GM19397 (cell line): ENCODE results near the gene CLIP4.

Experiments
- ATAC-seq: cut with Tn5 transposase; IDR thresholded peaks from one replicate; pipeline ENCODE4 v1.9.1; 2021; ENCODE audit warnings: mild to moderate bottlenecking, moderate library complexity; ENCODE audit not compliant: unreplicated experiment

The CLIP4 gene

DNA sequence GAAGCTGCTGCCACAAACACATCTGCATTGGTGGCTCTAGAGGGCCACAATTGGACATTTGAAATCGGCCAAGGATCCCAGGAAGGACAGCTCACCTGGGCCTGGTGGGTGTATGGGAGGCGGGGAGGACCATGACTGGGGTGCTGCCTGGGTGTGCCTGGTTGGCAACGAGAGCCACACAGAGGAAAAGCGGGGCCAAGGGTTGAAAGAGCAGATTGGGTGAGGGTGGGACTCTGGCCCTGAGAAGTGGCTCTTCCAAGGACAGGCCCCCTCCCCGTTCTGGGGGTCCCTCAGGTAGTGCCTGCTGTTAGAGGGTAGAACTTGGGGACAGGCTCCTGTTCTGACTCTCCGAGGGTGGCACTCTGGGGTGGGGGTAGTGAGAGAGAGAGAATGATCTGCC, 102.9 kb downstream of the CLIP4 start:
- no peak for ATAC-seq

DNA sequence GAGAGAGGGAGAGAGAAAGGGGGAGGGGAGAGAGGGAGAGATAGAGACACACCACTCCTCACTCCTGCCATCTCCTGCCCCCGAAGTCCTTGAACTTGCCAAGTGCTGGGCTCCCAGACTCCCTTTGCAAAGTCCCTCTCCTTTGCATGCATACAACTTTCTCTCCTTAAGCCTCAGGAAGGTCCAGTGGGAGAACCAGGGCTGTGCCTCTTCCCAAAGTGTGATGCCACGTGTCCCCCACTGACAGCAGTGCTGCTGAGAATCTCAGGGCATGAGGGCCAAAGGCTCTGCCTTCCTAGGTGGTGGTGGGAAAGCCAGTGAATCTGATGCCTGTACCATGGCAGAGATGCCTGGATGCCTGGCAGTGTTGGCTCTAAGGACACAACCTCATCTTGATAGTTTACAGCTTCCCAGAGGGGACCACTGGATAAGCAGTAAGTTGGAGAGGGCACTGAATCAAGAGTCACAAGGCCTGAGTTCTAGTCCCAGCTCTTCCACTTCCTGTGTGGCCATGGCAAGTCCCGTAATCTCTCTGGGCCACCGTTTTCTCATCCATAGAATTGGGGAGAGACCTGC, 103.4 kb downstream of the CLIP4 start:
- no peak for ATAC-seq

DNA sequence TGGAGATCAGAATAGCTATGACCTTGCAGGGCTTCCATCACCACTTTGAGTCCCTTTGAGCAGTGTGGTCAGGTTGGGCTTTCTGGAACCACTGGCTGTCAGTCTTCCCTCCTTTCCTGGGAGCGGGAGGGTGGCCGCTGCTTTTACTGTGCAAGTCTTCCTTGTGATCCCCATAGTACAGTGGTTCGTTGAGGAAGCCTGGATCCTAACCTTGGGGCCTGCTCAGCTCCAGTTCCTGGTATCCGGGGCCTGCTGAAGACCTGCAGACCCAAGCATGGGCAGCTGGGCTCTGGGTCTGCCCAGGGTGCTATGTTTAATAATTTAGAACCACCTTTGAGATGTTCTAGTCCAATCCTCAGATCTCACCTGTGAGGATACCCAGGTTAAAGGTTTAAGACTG, 104.2 kb downstream of the CLIP4 start:
- no peak for ATAC-seq

DNA sequence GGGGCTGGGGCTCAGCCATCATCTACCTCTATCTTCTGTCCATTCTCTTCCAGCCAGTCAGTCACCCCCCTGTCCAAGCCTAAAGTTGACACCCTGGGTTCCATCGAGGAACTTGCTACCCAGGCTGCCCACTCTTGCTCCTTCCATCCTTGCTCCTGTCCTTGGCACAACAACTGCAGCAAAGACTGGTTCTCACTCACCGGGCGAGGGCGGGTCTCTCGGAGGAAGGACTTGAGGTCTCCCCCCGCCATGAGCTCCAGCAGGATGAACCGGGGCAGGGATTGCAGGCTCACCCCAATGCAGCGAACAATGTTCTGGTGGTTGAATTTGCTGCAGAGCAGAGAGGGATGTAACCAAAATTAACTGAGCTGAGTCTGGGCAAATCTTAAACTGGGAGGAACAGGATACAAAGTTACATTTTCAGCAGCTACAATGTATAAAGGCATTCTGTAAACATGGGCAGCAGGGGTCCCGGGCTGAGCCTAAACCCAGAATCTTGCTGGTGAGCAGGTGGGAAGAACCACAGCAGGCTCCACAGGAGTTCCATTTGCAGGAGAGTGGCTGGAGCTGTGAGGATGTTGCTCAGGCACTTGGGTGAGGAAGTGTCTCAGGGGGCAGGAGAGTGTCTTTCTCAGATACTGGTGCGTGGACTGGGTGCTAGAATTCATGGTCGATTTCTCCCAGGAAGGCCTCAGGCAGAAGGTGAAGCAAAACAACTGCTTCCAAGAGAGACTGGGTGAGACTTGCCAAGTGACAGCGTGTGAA, 105.5 kb downstream of the CLIP4 start:
- no peak for ATAC-seq

DNA sequence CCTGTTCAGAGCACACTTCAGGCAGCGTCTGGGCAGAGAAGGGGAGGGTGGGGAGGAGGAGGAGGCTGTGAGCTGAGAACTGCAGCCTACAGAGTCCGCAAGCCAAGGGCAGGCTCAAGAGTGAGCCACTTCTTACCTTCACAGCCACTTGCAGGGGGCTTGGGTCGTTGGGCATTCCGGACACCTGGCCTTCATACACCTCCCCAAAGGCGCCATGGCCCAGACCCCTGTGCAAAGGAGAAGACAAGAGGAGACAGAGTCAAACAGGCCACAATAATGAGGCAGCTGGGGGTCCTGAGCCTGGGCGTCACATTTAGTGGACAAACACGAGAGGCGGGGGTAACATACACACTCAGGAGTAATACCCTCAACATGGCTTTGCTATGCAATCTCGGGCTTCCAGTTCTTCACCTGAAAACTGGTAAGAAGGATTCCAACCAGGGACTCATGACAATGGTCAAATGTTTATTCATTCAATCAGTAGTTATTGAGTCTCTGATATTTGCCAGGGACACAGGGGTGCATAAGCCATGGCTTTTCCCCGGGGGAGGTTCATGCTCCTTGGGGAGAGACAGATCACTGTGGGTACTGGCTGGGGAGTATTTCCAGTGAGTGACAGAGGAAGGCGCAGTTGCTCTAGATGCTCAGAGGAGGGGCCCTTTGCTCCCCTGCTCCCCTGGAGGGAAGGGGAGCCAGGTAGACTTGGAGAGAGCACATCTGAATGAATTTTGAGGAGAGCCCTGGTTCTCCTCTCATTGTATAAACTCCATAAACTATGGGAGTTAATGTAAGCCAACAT, 107.4 kb downstream of the CLIP4 start:
- ATAC-seq = no peak

DNA sequence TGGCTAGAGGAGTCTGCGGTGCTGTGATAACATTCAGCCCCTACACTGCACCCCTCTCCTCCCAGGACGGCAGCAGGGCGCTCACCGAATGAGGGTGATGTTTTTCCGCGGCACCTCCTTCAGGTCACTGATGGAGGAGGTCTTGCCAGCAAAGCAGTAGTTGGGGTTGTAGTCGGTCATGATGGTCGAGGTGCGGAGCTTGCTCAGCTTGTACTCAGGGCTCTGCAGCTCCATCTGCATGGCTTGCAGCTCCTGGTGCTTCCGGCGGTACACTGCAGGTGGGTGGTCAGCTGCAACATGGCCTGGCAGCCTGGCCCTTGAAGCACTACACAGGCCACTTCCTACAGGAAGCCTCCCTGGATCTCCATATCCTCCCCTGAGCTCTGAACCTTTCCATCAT, 108.0 kb downstream of the CLIP4 start:
- no peak for ATAC-seq

DNA sequence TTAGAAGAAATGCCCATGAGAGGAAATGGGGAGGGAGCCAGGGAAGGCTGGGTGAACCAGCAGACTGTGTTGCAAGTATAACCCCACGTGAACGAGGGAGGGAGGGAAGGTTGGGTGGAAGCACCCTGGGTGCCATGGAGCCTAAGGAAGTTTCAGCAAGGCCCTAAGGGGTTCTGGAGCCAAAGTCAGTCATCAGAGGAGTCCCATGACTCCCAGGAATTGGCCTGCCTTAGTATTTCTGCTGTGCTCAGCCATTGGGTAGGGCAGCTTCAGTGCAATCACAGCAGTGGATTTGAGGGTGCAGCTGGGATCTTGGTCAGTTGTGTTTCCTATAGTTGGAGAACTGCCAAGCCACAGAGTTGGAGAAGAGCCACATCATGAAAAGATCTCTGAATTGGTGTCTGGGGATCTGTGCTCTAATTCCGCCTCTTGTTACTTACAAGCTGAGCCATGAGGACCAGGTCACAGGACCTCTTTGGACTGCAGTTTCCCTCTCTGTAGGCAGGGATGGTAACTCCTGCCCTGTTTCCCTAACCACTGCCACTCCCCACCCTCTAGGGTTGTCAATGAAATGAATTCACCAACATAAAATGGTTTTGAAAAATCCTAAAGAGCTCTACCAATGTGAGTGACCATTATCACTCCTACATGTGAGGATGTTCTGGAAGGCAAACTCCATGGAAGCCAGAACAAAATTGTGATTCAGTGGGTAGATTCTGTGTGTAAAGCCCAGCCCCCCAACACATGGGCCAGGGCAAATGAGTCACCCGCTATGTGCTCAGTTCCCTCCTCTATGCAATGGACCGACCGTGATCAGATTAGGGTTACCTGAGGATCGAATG, 108.9 kb downstream of the CLIP4 start:
- no peak for ATAC-seq

DNA sequence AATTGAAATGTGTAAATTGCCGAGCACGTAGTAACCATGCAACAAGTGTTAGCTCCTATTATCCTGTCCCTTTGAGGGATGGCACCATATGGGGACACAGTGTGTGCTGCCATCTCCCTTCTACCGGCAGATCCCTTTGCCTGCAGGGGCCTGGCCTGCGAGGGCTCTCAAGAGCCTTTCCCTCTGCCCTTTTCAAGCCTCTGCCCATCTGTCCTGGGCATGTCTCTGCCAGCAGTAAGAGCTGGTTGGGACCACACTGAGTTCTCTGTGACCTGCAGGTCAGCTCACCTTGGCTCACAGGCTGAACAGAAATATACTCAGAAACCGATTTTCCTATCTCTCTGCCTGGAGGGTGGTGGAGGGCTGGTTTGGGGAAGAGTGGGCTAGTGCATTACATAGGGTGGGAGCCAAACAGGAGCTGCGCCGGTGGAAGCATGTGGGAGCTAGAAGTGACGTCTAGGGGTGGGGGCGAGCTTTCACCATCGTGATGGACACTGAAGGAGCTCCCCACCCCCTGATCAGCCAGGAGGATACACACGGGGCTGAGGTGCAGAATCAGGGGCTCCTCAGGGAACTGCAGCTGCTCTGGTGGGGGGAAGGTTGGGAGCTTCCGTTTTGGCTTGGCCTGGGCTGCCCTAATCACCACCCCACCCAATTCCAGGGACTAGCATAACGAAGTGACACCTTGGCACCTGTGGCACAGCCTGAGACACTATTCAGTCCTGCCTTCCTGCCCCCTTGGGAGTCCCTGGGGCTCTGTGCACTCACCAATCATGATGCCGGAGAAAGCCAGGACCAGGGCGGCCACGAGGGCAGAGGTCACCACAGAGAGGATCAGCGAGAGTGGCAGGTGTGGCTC, 109.7 kb downstream of the CLIP4 start:
- ATAC-seq = no peak

DNA sequence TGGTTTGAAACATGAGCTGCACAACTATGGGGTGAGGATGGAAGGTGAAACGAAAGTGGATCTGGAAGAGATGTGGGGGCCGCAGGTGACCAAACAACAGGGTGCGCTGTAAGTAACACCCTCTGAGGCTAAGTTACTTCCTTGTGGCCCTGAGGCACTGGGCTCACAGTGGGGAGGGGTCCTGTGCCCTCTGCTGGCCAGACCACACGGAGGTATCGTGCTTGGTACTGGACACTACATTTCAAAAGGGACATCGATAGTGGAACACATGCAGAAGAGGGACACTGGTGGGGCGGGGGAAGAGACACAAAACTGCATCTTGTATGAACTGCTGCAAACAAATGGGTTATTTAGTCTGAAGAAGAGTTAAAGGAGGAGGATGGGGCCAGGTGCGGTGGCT, 110.6 kb downstream of the CLIP4 start:
- ATAC-seq = no peak

DNA sequence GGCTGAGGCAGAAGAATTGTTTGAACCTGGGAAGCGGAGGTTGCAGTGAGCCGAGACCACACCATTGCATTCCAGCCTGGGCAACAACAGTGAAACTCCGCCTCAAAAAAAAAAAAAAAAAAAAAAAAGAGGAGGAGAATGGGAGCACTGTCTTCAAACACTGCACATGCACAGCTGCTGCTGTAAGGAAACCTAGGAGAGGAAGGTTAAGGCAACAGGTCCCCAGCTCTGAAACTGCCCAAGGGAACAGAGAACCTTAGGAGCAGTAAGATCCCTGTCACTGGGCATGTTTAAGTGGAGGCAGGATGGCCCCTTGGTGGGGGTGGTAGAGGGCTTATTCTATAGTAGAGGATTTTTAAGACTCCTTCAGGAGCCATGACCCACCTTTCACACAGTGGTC, 111.2 kb downstream of the CLIP4 start:
- no peak for ATAC-seq

DNA sequence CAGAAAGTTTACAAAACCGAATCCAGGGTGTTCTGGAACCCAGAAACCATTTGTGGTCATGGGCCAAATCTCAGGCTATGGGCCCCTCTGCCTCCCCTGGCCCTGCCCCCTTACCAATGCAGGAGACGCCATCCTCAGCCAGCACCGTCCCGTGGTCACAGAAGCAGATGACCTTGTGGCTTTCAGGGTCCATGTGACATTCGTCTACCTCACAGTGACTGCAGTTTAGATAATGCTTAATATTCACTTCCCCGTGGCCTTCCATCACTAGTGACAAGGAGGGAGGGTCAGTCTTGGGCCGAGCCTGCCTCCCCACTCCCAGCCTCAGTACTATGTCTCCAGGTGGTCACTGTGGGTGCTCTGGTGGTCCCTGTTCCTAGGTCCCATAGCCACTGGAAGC, 111.6 kb downstream of the CLIP4 start:
- no peak for ATAC-seq

DNA sequence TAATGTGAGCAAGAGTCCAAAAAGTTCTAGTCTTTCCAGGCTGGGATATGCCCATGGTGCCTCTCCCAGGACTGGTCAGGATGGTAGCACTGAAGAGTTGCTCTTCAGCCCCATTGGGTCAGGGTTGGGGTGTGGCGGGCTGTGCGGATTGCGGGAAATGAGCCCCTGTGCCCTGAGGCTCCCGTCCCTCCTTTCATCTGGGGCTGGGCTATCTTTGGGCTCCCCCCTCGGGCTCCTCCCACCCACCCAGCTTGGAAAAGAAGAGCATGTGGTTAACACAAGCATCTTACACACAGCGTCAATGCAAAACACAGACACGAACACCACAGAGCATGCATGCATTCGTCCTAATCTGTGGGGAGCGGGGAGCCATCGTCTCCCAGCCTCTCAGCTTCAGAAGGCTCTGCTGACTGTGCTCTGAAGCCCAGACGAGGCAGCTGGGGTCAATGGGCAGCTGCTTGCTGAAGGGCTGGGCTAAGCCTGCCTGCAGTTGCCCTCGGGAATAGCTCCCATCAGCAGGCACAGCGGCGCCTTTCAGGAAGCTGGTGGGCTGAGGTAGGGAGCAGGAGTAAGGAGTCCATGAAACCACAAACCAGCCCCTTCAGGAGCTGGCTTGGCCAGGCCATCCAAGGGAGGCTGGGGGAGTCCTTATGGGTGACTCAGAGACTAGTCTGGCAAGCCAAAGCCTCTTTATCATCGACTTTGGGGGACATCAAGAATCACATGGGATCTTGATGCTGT, 112.9 kb downstream of the CLIP4 start:
- no peak for ATAC-seq

DNA sequence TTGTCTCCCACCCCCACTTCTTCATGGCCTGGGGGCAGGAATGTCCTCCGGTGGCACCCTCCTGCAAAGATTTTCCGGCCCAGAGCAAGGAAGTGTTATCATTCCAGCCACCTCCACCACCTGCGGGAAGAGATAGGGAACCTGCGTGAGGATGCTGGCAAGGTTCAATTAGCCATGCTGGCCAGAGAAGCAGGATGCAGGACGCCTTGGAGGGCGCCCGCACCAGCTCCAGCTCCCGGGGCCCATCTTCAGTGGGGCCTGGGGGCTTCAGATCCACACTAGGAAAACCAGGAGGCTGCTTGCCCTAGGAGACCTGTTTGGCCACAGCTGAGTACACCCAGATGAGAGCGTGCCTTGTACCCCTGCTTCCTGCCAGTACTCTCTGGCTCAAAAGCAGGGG, 113.7 kb downstream of the CLIP4 start:
- no peak for ATAC-seq

DNA sequence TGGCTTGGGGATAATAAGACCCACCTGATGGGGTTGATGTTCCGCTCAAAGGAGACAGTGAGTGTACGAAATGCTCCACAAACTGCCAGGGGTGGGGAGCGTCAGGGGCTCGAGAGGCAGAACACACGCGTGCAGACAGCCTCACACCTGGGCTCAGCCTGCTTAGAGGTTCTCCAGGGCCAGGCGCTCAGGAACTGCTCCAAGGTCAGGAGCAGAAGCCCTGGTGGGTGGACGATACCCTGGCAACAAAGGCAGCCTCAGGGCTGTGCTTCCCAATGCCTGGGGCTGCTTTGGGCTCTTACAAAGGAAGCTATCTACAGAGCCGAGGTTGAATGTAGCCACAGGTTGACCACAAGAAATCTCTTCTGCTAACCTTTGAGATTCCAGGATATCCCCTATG, 114.4 kb downstream of the CLIP4 start:
- ATAC-seq = no peak

DNA sequence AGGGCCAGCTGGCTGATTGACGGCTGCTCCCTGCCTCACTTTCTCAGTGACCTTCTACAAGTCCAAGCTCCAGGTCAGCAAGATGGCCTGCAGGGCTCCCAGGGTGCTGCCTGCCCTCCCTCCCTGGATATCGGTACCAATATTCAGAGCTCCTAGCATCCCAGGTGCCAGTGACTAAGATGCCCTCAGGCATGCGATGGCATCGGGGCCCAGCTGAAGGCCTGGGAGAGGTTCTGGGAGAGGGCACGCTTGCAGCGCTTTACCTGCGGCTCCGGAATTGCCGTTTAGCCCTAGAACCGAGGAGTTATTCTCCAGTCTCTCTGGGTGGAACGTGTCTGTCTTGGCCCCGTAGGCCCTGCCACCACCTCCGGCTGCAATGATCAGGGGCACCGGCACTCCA, 116.8 kb downstream of the CLIP4 start:
- ATAC-seq = no peak

DNA sequence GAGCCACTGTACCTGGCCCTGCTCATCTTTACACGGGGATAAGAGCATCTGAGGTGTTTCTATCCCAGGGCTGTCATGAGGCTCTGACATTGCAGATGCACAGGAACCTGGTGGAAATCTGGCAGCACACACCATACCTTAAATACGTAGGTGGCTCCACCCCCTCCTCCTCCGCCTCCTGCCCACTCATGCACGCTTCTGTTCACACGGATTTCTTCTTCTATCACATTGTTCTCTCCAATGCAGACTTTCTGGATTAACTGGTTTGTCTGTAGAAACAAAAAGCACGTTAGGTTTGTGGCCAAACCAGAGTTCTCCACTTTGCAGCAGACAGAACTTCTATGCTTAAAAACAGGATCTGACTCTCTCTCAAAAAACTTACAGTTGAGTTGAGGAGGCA, 118.2 kb downstream of the CLIP4 start:
- ATAC-seq = no peak

DNA sequence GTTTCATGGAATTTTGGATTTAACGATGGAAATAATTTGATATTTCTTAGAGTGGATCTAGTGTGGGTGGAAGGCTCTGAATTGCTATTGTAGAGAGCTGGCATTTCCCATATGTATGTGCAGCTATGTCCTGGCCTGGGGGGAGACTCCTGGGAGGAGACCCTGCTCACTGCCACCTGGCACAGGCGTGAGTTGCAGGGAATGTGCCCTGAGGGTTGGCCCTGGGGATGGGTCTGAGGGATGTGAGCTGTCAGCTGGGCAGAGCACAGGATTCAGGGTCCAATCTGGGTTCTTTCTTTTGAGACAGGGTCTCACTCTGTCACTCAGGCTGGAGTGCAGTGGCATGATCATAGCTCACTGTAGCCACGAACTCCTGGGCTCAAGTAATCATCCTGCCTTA, 120.2 kb downstream of the CLIP4 start:
- ATAC-seq = no peak

DNA sequence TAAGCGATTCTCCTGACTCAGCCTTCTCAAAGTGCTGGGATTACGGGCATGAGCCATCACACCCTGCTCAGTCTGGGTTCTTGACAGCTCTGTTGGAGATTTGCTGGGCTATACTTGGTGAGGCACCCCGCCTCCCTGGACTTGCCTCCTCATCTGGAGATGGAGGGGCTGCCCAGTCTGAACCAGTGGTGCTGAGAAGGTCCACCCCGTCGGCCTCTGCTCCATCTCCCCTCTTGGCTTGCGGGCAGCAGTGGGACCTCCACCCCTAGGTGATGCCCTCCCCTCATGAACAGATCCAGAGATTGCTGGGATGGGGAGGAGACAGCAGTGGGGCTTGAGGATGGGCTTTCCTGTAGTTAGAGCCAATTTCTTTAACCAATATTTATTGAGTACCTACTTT, 120.9 kb downstream of the CLIP4 start:
- no peak for ATAC-seq

DNA sequence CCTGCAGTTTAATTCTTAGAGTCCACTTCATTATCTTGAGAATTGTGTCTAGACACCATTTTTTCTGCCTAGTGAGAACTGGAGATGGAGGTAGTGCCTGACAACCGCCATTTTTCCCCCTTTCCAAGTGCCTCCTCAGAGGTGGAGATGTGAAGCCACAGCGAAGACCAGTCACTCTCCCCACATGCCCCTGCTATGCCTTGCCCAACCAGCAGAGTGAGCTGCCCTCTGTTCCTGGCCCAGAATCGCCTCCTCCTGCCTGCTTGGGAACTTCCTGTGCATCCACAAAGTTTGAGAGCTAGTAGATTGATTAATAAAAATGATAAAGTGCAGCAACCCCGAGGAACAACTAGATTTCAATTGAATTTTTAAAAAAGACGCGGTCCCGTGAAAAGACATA, 123.3 kb downstream of the CLIP4 start:
- no peak for ATAC-seq
